Ascending aorta (tissue), 2 donors: Measurements from ENCODE around the gene NBEA. TPM values are rescaled to one million over a fixed set of nuclear protein-coding genes. Genes with fewer than 3 reads are reported as not detected.

Experiments
- DNase-seq, 2 donors: peaks; one replicate each; pipeline ENCODE4 v3.0.0-alpha.2; 2019; ENCODE audit warnings: low spot score in 2 of 2
- H3K27ac ChIP-seq, 2 donors: fragments of 200-600 bp; sonication (generic); one replicate each; pipeline ENCODE4 v1.5.1; 2016 to 2017; ENCODE audit warnings: mild to moderate bottlenecking in 1 of 2
- H3K27me3 ChIP-seq: fragments of 200-600 bp; sonication (generic); one replicate; pipeline ENCODE4 v1.5.1; 2017
- H3K36me3 ChIP-seq, 2 donors: fragments of 200-600 bp; sonication (generic); one replicate each; pipeline ENCODE4 v1.5.1; 2016
- H3K4me1 ChIP-seq, 2 donors: fragments of 200-600 bp; sonication (generic); one replicate each; pipeline ENCODE4 v1.5.1; 2016 to 2017; ENCODE audit warnings: mild to moderate bottlenecking in 1 of 2
- H3K4me3 ChIP-seq, 2 donors: fragments of 200-600 bp; sonication (generic); one replicate each; pipeline ENCODE4 v1.5.1; 2016 to 2017; ENCODE audit warnings: mild to moderate bottlenecking in 1 of 2
- H3K9me3 ChIP-seq, 2 donors: fragments of 200-600 bp; sonication (generic); one replicate each; pipeline ENCODE4 v1.5.1; 2016
- intact Hi-C: fragments of 100-400 bp; cut with DNase I; formaldehyde crosslinking; loops from one replicate; pipeline ENCODE4 v1.15.1; 2023
- total RNA-seq: library from RNA; depleted of rRNA; stranded (reverse); fragments of >200 nt; gene quantifications from one replicate; pipeline ENCODE4 v1.1.0, GENCODE V29; 2016
- TF ChIP-seq, protein P1 (sequence below), 3 experiments: fragments of 200-600 bp in 2 of 3; fragments of 450-650 bp in 1 of 3; sonication (generic) in 2 of 3; IDR thresholded peaks; one replicate each; pipeline ENCODE4 v1.5.1; 2016 to 2019; ENCODE audit warnings: antibody characterized with exemption in 3 of 3, mild to moderate bottlenecking in 1 of 3, moderate library complexity in 1 of 3

Gene NBEA
- total RNA-seq, 1 donor from 2014 or later = 1.6 TPM

DNA sequence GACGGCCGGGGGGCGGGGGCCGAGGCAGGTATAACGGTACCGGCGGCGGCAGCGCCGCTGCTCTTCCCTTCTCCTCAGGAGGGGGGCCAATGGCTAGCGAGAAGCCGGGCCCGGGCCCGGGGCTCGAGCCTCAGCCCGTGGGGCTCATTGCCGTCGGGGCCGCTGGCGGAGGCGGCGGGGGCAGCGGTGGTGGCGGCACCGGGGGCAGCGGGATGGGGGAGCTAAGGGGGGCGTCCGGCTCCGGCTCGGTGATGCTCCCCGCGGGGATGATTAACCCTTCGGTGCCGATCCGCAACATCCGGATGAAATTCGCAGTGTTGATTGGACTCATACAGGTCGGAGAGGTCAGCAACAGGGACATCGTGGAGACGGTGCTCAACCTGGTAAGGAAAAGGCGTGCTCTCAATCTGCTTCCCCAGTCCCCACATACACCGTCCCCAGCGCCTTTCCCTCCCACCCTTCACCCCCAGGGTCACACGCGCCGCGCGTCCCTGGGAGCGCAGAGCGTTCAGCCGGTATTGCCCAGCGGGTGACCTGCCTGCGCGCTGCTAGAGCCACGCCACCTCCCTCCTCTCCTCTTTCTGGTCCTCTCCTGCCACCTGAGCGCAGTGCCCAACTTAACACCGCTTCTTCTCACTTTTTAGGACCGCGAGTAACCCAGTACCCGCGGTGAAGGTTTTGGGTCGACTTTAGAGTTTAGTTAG is 814 bp downstream of the NBEA start:
- peaks cover 3 to 4% of the 10 kb centered on the region in 2 donors for H3K4me1 ChIP-seq
- H3K9me3 ChIP-seq = no peaks in the 10 kb centered on the region
- TF ChIP-seq, protein P1, sequence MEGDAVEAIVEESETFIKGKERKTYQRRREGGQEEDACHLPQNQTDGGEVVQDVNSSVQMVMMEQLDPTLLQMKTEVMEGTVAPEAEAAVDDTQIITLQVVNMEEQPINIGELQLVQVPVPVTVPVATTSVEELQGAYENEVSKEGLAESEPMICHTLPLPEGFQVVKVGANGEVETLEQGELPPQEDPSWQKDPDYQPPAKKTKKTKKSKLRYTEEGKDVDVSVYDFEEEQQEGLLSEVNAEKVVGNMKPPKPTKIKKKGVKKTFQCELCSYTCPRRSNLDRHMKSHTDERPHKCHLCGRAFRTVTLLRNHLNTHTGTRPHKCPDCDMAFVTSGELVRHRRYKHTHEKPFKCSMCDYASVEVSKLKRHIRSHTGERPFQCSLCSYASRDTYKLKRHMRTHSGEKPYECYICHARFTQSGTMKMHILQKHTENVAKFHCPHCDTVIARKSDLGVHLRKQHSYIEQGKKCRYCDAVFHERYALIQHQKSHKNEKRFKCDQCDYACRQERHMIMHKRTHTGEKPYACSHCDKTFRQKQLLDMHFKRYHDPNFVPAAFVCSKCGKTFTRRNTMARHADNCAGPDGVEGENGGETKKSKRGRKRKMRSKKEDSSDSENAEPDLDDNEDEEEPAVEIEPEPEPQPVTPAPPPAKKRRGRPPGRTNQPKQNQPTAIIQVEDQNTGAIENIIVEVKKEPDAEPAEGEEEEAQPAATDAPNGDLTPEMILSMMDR (IDR thresholded peaks at IDR 0.05) = no peak
- H3K4me3 ChIP-seq = peak overlapping the region; percentile 85 to 93
- no peaks in the 10 kb centered on the region for H3K36me3 ChIP-seq
- H3K27ac ChIP-seq = no peak overlapping the region
- intact Hi-C loops = no loop called here
- H3K27me3 ChIP-seq = no peaks in the 10 kb centered on the region
- peak in 1 of 2 donors; percentile 60 for DNase-seq

DNA sequence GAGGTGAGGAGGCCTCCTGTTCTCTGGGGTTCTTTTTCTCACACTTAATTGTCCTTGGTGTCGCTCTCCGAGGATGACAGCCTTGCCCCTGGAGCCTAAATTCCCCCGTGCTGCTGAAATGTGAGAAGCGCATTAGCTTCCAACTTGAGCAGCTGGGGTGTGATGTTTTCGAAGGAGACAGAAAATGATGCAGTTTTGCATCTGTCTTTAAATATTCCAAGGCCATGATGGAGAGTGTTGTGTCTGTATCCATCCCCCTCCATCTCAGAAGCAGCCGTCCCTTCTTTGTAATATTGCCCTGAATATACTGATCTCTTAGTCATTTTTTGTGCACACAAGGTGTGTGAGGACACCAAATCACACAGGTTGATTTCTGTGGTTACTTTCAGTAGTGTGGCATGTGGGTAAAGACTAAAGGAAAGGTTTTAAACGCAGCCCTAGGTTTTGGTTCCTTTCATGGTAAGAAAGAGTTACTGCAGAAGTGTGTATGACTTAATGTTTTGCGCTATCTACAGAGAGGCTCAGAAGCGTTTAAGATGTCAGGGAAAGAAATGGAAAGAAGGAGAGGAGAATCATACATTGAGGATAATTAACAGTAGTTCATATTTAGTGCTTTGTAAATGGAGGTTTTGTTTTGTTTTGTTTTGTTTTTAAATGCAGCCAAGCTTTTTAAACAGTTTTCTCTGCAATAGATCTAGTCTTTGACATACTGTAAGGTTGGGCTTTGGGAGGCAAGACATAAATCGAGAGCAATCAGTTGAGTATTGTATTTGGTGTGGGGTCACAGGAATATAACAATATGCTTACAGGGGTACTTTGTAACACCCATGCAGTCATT is 1.6 kb downstream of the NBEA start:
- no peak for DNase-seq
- H3K36me3 ChIP-seq = no peaks in the 10 kb centered on the region
- no peaks in the 10 kb centered on the region for H3K27me3 ChIP-seq
- H3K4me3 ChIP-seq = peak overlapping the region; percentile 85 to 93
- intact Hi-C loops = no loop called here
- H3K9me3 ChIP-seq = no peaks in the 10 kb centered on the region
- TF ChIP-seq, protein P1 (IDR thresholded peaks at IDR 0.05) = no peak
- no peak overlapping the region for H3K27ac ChIP-seq
- H3K4me1 ChIP-seq = peaks cover 3 to 4% of the 10 kb centered on the region in 2 donors

DNA sequence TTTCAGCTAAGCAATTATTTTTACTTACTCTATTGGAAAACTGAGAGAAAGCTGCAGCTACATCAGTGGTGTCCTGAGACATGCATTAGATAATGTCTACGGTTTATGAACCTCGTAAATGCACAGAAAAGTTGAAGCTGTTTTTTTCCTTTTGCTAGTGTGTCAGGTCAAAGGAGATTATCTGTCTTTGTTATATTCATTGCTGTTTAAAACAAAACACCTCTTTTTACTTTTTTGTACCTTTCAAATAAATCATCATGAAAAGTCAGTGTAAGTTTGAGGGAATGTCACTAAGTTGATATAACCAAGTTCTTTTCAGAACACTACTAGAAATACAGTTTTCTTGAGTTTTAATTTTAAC is 2.2 kb downstream of the NBEA start:
- H3K4me3 ChIP-seq = no peak overlapping the region
- peaks cover 3 to 4% of the 10 kb centered on the region in 2 donors for H3K4me1 ChIP-seq
- intact Hi-C loops = no loop called here
- H3K27ac ChIP-seq = no peak overlapping the region
- TF ChIP-seq, protein P1 (IDR thresholded peaks at IDR 0.05) = no peak
- no peaks in the 10 kb centered on the region for H3K9me3 ChIP-seq
- H3K27me3 ChIP-seq = no peaks in the 10 kb centered on the region
- no peak for DNase-seq
- no peaks in the 10 kb centered on the region for H3K36me3 ChIP-seq

DNA sequence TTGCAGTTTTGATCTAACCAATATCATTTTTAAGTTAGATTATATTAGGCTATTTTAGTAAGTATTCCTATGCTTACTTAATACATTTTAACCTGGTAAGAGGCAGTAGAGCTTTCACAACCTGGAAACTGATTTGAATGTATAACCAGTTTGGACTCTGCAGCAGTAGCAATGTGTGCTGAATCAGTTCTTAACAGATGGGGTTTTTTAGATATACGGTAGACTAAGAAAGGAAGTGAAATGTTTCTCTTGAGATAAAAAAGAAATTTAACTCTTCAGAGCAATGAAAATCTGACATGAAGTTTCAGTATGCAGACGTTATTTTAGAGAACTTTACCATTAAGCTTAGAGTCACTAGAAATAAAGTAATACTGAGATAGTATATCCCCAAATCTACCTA is 2.7 kb downstream of the NBEA start:
- Histone ChIP-seq H3K4me1 (peaks cover 3 to 4% of the 10 kb centered on the region in 2 donors), H3K27ac (no peak overlapping the region), H3K36me3 (no peaks in the 10 kb centered on the region), H3K27me3 (no peaks in the 10 kb centered on the region), H3K4me3 (no peak overlapping the region), H3K9me3 (no peaks in the 10 kb centered on the region)
- DNase-seq = no peak
- TF ChIP-seq, protein P1 (IDR thresholded peaks at IDR 0.05) = no peak
- intact Hi-C loops = no loop called here

DNA sequence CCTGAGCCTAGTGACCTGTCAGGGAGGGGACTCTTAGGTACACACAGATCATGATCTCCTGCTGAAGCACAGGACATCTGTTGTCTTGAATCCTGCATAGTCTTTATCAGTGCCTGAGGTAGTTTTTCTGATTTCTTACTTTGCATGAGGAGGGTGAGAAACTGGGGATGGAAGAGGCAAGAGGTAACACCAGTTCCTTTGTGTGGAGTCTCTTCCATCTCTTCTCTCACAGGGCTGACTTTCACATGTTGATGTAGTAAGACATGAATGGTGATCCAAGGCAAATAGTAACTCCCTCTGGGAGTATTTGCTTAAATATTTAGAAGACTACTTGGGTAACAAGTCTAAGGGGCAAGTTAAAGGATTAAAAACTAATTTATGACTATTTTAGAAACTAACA is 9.5 kb downstream of the NBEA start:
- H3K4me1 ChIP-seq = no peaks in the 10 kb centered on the region
- no peaks in the 10 kb centered on the region for H3K9me3 ChIP-seq
- no peak for DNase-seq
- no peak overlapping the region for H3K4me3 ChIP-seq
- no peaks in the 10 kb centered on the region for H3K27me3 ChIP-seq
- no peaks in the 10 kb centered on the region for H3K36me3 ChIP-seq
- H3K27ac ChIP-seq = no peak overlapping the region
- TF ChIP-seq, protein P1 (IDR thresholded peaks at IDR 0.05) = no peak
- intact Hi-C loops = no loop called here
